Measurements from ENCODE around the gene FARSA.

The FARSA gene

DNA sequence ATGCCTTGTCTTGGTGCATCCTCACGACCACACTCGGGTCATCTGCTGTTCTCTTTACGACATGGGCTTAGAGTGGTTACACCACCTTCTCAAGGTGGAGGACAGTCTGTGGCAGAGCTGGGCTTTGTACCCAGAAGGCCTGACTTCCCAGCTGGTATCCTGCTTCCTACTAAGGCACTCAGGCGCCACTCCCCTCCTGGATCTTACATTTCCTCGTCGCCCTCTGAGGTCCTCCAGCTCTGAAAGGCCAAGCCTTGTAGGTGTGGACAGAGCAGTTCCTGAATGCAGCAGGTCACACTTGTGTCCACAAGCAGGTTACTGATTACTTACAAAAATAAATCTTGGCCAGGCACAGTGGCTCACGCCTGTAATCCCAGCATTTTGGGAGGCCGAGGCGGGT lies 26.3 kb downstream of the FARSA start:
- peaks cover 1 to 6% of the 10 kb centered on the region in 2 donors for H3K36me3 ChIP-seq (replicated peaks in 1 of 2; ENCODE audit: control insufficient read depth in 2 of 2, insufficient read depth in 2 of 2, low read length in 2 of 2)
- H3K27ac ChIP-seq (replicated peaks; ENCODE audit: low read length), result no peak overlapping the region
- H3K14ac ChIP-seq (ENCODE audit: low read length), result no peak overlapping the region
- no peak overlapping the region for H3K9ac ChIP-seq (ENCODE audit: low read depth, low read length, poor library complexity)
- H2BK15ac ChIP-seq (ENCODE audit: low read length), result no peak overlapping the region
- no peaks in the 10 kb centered on the region for H3K9me3 ChIP-seq (replicated peaks in 1 of 2; ENCODE audit: control insufficient read depth in 2 of 2, insufficient read depth in 1 of 2, low read depth in 1 of 2, low read length in 2 of 2)
- no peaks in the 10 kb centered on the region for H3K27me3 ChIP-seq (ENCODE audit: control insufficient read depth in 3 of 3, insufficient read depth in 3 of 3, low read depth in 1 of 3, low read length in 3 of 3)
- H4K8ac ChIP-seq (ENCODE audit: low read depth, low read length), result no peak overlapping the region
- no peak overlapping the region for H3K4me2 ChIP-seq (ENCODE audit: insufficient read depth, low read length, poor library complexity, severe bottlenecking)
- WGBS, 2 donors (ENCODE audit: extremely low coverage in 2 of 2, insufficient read length in 2 of 2, insufficient replicate concordance in 1 of 2), result no CpG with 5 or more reads among the region's 9 CpGs
- no peak overlapping the region for H3K4me3 ChIP-seq (ENCODE audit: low read length in 2 of 2)
- H2BK12ac ChIP-seq (ENCODE audit: low read length), result no peak overlapping the region
- H3K18ac ChIP-seq (ENCODE audit: low read length), result no peak overlapping the region
- no peak overlapping the region for H2AFZ ChIP-seq (ENCODE audit: low read length)
- DNase-seq (ENCODE audit: low spot score), result no peak
- no peak overlapping the region for H4K91ac ChIP-seq (ENCODE audit: low read depth, low read length, poor library complexity)
- no peak overlapping the region for H2BK5ac ChIP-seq (ENCODE audit: low read length)
- H2BK120ac ChIP-seq (ENCODE audit: low read depth, low read length), result no peak overlapping the region
- no peak overlapping the region for H3K4ac ChIP-seq (ENCODE audit: low read length)
- H2AK5ac ChIP-seq (ENCODE audit: low read depth, low read length), result no peak overlapping the region
- no peaks in the 10 kb centered on the region for H3K79me1 ChIP-seq (ENCODE audit: low read depth, low read length)
- peaks cover 2 to 8% of the 10 kb centered on the region in 2 donors for H3K4me1 ChIP-seq (ENCODE audit: control insufficient read depth in 2 of 2, insufficient read depth in 1 of 2, low read depth in 1 of 2, low read length in 2 of 2)
- H3K23ac ChIP-seq (ENCODE audit: low read depth, low read length, poor library complexity), result no peak overlapping the region

DNA sequence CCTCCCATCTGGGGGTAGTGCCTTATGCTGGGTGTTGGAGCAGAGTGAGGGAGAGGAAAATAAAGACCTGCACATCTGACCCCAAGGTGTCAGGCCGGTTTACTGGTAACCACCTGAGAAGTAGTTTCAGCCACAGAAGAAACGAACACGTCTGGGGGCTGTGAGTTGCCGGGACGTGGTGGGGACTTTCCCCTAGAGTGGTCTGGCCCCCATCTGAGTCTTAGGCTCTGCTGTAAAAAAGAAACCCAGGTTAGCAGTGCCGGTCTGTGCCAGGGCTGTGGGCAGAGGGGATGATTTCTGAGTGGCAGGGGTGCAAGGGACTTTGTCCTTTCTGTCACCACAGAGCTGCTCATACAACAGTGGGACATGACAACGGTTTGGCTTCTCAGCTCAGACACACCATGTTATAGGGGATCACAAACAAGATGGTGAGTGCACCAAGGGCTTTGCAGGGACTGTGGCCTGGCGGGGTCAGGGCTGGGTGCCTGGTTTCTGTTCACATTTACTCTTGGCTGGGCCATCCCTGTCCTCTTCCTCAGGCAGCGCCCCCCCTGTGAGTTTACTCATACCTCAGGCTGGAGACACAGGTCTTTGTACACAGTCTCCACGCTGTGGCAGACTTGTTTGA lies 33.5 kb downstream of the FARSA start:
- Histone ChIP-seq H3K27me3 (ENCODE audit: control insufficient read depth in 3 of 3, insufficient read depth in 3 of 3, low read depth in 1 of 3, low read length in 3 of 3) (no peaks in the 10 kb centered on the region), H2BK12ac (ENCODE audit: low read length) (no peak overlapping the region), H2BK15ac (ENCODE audit: low read length) (no peak overlapping the region), H3K4me1 (ENCODE audit: control insufficient read depth in 2 of 2, insufficient read depth in 1 of 2, low read depth in 1 of 2, low read length in 2 of 2) (no peaks in the 10 kb centered on the region), H3K18ac (ENCODE audit: low read length) (no peak overlapping the region), H2AFZ (ENCODE audit: low read length) (no peak overlapping the region), H3K9me3 (replicated peaks in 1 of 2; ENCODE audit: control insufficient read depth in 2 of 2, insufficient read depth in 1 of 2, low read depth in 1 of 2, low read length in 2 of 2) (no peaks in the 10 kb centered on the region), H3K14ac (ENCODE audit: low read length) (no peak overlapping the region), H3K79me1 (ENCODE audit: low read depth, low read length) (peaks cover 2% of the 10 kb centered on the region), H3K4me3 (ENCODE audit: low read length in 2 of 2) (no peak overlapping the region), H3K9ac (ENCODE audit: low read depth, low read length, poor library complexity) (no peak overlapping the region), H2BK120ac (ENCODE audit: low read depth, low read length) (no peak overlapping the region), H3K23ac (ENCODE audit: low read depth, low read length, poor library complexity) (no peak overlapping the region), H3K36me3 (replicated peaks in 1 of 2; ENCODE audit: control insufficient read depth in 2 of 2, insufficient read depth in 2 of 2, low read length in 2 of 2) (peaks cover 24 to 52% of the 10 kb centered on the region in 2 donors), H3K4ac (ENCODE audit: low read length) (no peak overlapping the region), H4K91ac (ENCODE audit: low read depth, low read length, poor library complexity) (no peak overlapping the region), H2BK5ac (ENCODE audit: low read length) (no peak overlapping the region), H4K8ac (ENCODE audit: low read depth, low read length) (no peak overlapping the region), H3K4me2 (ENCODE audit: insufficient read depth, low read length, poor library complexity, severe bottlenecking) (no peak overlapping the region), H2AK5ac (ENCODE audit: low read depth, low read length) (no peak overlapping the region), H3K27ac (replicated peaks; ENCODE audit: low read length) (no peak overlapping the region)
- no peak for DNase-seq (ENCODE audit: low spot score)
- no CpG with 5 or more reads among the region's 10 CpGs for WGBS, 2 donors (ENCODE audit: extremely low coverage in 2 of 2, insufficient read length in 2 of 2, insufficient replicate concordance in 1 of 2)

DNA sequence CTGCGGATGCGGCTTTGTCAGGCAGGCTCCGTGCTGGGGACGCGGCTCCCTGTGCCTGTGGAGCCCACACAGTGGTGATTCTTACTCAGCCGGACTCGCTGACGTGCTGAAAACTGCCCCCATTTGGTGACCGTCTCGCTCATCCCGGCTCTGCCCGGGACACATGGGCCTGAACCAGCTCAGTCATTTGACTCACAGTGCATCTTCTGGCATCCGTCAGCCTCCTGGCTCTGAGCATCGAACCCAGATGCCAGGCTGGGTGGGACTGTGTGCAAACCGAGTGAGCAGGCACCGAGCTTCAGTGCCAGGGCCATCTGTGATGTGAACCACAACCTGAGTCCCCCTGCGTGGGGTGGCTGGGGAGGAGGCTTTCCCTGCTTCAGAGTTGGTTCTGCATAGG lies 37.1 kb downstream of the FARSA start:
- no peak overlapping the region for H2BK120ac ChIP-seq (ENCODE audit: low read depth, low read length)
- no peak overlapping the region for H3K18ac ChIP-seq (ENCODE audit: low read length)
- peaks cover 3 to 4% of the 10 kb centered on the region in 2 donors for H3K4me1 ChIP-seq (ENCODE audit: control insufficient read depth in 2 of 2, insufficient read depth in 1 of 2, low read depth in 1 of 2, low read length in 2 of 2)

DNA sequence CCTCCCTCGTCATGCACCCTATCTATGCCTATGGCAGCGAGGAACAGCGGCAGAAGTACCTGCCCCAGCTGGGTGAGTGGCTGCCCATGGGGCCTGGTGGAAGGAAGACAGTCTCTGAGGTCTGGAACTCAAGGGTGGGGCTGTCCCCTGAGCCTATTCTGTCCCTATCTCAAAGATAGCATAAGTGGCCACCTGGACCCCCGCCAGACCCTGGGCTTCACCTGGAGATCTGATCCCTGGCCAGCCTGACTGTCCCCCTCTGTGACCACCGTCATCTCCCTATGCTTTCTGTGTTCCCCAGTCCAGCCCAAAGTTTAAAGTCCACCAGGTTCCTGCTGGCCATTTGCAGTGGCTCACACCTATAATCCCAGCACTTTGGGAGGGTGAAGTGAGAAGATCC lies 39.9 kb downstream of the FARSA start:
- WGBS, 2 donors (ENCODE audit: extremely low coverage in 2 of 2, insufficient read length in 2 of 2, insufficient replicate concordance in 1 of 2), result no CpG with 5 or more reads among the region's 5 CpGs
- Histone ChIP-seq H3K4ac (ENCODE audit: low read length) (no peak overlapping the region), H2BK15ac (ENCODE audit: low read length) (no peak overlapping the region), H2AFZ (ENCODE audit: low read length) (no peak overlapping the region), H4K8ac (ENCODE audit: low read depth, low read length) (no peak overlapping the region), H2AK5ac (ENCODE audit: low read depth, low read length) (no peak overlapping the region), H3K9me3 (replicated peaks in 1 of 2; ENCODE audit: control insufficient read depth in 2 of 2, insufficient read depth in 1 of 2, low read depth in 1 of 2, low read length in 2 of 2) (peaks cover 0 to 2% of the 10 kb centered on the region in 2 donors), H3K27me3 (ENCODE audit: control insufficient read depth in 3 of 3, insufficient read depth in 3 of 3, low read depth in 1 of 3, low read length in 3 of 3) (peaks cover 0 to 6% (median 0%) of the 10 kb centered on the region in 3 experiments), H3K4me2 (ENCODE audit: insufficient read depth, low read length, poor library complexity, severe bottlenecking) (no peak overlapping the region), H2BK12ac (ENCODE audit: low read length) (no peak overlapping the region), H3K14ac (ENCODE audit: low read length) (no peak overlapping the region), H3K9ac (ENCODE audit: low read depth, low read length, poor library complexity) (no peak overlapping the region), H3K4me1 (ENCODE audit: control insufficient read depth in 2 of 2, insufficient read depth in 1 of 2, low read depth in 1 of 2, low read length in 2 of 2) (peaks cover 4 to 8% of the 10 kb centered on the region in 2 donors), H3K79me1 (ENCODE audit: low read depth, low read length) (peaks cover 11% of the 10 kb centered on the region), H4K91ac (ENCODE audit: low read depth, low read length, poor library complexity) (no peak overlapping the region), H3K4me3 (ENCODE audit: low read length in 2 of 2) (no peak overlapping the region), H2BK5ac (ENCODE audit: low read length) (no peak overlapping the region), H3K23ac (ENCODE audit: low read depth, low read length, poor library complexity) (no peak overlapping the region), H3K27ac (replicated peaks; ENCODE audit: low read length) (no peak overlapping the region), H3K36me3 (replicated peaks in 1 of 2; ENCODE audit: control insufficient read depth in 2 of 2, insufficient read depth in 2 of 2, low read length in 2 of 2) (peaks cover 34 to 49% of the 10 kb centered on the region in 2 donors), H3K18ac (ENCODE audit: low read length) (no peak overlapping the region), H2BK120ac (ENCODE audit: low read depth, low read length) (no peak overlapping the region)
- no peak for DNase-seq (ENCODE audit: low spot score)

More for the DNA sequence above, 37.1 kb downstream of the FARSA start:
- Histone ChIP-seq H3K36me3 (replicated peaks in 1 of 2; ENCODE audit: control insufficient read depth in 2 of 2, insufficient read depth in 2 of 2, low read length in 2 of 2) (peaks cover 39 to 66% of the 10 kb centered on the region in 2 donors), H2BK15ac (ENCODE audit: low read length) (no peak overlapping the region), H4K91ac (ENCODE audit: low read depth, low read length, poor library complexity) (no peak overlapping the region), H4K8ac (ENCODE audit: low read depth, low read length) (no peak overlapping the region), H3K14ac (ENCODE audit: low read length) (no peak overlapping the region), H2BK5ac (ENCODE audit: low read length) (peak overlapping the region; percentile 32), H3K4me3 (ENCODE audit: low read length in 2 of 2) (no peak overlapping the region), H3K9ac (ENCODE audit: low read depth, low read length, poor library complexity) (no peak overlapping the region), H3K79me1 (ENCODE audit: low read depth, low read length) (peaks cover 7% of the 10 kb centered on the region), H3K27ac (replicated peaks; ENCODE audit: low read length) (no peak overlapping the region), H2AK5ac (ENCODE audit: low read depth, low read length) (no peak overlapping the region), H2AFZ (ENCODE audit: low read length) (no peak overlapping the region), H2BK12ac (ENCODE audit: low read length) (no peak overlapping the region), H3K9me3 (replicated peaks in 1 of 2; ENCODE audit: control insufficient read depth in 2 of 2, insufficient read depth in 1 of 2, low read depth in 1 of 2, low read length in 2 of 2) (peaks cover 0 to 2% of the 10 kb centered on the region in 2 donors), H3K4ac (ENCODE audit: low read length) (no peak overlapping the region), H3K23ac (ENCODE audit: low read depth, low read length, poor library complexity) (no peak overlapping the region), H3K4me2 (ENCODE audit: insufficient read depth, low read length, poor library complexity, severe bottlenecking) (no peak overlapping the region), H3K27me3 (ENCODE audit: control insufficient read depth in 3 of 3, insufficient read depth in 3 of 3, low read depth in 1 of 3, low read length in 3 of 3) (no peaks in the 10 kb centered on the region)
- DNase-seq (ENCODE audit: low spot score), result no peak
- no CpG with 5 or more reads among the region's 17 CpGs for WGBS, 2 donors (ENCODE audit: extremely low coverage in 2 of 2, insufficient read length in 2 of 2, insufficient replicate concordance in 1 of 2)
